ENCODE data around the gene MEIS2.

Gene MEIS2

DNA sequence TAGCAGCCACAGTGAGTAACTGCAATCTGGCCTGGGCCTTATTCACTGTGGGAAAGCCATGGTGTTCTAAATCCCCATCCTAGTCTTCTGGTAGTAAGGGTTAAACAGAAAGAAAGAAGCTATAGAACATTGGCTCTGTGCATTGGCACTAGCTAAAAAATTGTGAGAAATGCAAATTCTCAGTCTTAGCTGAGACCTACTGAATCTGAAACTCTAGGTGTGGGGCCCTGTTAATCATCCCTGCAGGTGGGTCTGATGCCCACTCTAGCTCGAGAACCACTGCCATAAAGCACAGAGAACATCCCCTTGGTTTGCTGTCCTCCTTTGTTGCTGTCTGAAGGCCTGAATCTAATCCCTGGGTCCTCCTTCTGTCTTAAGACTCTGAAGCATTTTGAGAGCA, 59.3 kb downstream of the MEIS2 start:
- no peak for DNase-seq (ENCODE audit: low read depth, low spot score)

DNA sequence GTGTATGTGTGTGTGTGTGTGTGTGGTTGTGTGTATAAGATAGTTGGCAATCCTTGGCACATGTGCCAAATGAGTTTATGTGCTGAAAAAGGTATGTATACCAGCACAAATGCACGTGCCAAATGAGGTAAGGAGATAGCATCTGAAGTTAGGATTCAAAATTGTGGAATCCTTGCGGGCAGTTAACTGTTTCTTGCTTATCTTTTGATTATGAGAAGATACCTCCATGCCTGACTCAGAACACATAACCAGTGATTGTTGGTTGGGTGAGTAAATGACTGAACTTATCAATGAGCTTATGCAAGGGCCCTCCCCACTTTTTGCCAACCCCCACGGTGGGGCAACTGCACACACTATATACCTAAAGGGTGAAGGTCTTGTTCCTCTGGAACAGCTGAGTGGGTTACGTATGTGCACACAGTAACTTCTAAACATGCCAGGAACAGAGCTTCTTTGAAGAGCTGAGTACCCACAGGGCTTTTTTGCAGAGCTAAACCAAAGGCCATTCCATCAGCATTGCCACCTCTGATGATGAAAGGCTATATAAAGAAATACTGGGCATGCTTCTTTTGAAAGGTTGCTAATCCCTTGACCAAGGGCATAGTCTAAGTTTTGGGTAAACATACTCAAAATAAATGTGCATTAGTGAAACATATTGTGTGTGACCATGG, 60.1 kb downstream of the MEIS2 start:
- DNase-seq (ENCODE audit: low read depth, low spot score): no peak

DNA sequence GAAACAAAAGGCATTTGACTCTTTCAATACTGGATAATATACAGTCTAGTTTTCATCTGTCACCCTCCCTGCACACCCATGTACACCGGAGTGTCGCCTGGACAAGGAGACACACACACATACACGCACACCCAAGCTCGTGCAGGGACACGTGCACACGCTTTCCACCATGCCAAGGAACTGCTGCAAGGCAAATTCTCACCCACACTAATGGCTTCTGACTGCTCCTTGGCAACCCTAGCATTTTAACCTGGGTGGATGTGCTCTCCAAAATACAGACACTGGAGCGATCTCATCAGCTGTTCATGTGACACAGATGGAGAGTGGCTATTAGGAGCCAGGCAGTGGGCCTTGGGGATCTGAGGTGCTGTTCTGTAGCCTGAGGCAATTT, 61.6 kb downstream of the MEIS2 start:
- no peak for DNase-seq (ENCODE audit: low read depth, low spot score)

DNA sequence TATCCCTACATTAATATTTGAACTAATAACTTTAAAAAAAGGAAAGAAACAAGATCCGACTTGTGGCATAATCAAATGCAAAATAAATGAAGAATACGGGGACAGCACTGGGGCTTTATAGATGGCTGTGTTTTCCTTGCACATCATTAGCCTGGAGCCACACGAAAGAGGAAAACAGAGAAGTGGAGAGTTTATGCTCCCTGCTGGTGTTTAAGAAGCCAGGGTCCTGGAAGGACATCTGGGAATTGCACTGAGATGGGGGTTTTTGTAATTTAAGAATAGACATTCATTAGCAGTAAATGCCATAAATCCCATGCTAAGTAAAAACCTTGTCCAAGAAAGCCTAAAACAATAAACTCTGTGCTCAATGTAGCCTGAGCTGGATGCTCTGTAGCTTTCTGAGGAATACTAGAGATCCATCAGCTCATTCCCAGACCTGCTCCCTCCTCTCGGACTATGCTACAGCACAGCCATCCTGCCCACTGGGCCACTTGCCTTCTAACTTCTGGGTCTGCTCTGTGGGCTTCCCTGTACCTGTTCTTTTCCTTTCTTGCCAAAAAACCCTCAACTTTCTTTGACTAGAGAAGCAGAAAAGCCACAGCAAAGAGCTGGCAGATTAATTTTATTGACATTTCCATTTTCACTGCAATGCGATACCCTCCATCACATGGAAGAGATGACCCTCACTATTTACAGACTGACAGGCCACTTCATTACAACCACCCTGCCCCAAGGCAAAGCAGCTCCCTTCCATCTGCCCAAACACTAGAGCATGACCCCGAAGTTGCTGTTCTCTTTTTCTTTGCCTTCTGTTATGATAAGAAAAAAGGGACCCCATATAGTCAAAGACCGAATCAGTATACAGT, 62.3 kb downstream of the MEIS2 start:
- DNase-seq (ENCODE audit: low read depth, low spot score): no peak

- no peak for DNase-seq (ENCODE audit: low read depth, low spot score)
Measured at GRCh38 chr15:37037071-37037655, 63.2 kb downstream of the MEIS2 start.

DNA sequence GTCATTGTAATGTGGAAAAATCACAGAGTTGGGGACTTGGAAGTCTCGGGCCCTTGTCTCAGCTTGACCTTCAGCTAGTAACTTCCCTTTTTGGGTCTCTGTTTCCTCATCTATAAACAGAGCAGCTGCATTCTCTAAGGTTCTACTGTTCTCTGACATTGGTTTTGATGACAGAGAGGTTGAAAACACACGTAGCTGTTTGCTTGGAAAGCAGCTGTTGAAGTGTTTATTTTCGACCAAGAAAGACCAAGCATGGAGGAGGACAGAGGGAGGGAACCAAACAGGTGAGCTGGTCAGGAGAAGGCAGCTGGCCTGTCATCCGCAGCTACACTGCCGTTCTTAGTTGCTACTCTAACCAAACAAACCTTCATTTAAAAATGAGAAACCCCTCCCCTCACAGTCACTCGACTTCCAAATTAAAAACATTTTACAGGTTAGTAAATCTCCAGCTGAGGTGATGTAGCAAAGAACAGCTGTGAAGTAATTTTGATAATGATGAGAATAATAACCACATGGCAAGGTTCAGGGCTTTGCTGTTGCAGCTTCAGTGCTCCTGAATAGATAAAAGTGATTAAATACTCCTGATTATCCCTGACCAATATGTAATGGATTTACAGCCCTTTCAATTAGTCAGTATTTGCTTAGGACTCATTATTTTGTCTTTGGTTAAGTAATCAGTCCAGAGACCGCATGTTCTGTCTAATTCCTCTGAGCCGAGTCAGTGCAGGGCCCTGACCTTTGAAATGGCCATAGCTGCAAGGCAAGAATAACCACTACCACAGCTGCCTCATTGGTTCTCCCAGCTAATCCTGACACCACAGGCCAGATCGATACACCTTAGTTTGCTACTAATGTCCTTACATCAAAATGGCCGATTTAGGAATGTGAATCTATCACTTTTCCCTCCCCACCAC, 65.3 kb downstream of the MEIS2 start:
- DNase-seq (ENCODE audit: low read depth, low spot score): no peak

DNA sequence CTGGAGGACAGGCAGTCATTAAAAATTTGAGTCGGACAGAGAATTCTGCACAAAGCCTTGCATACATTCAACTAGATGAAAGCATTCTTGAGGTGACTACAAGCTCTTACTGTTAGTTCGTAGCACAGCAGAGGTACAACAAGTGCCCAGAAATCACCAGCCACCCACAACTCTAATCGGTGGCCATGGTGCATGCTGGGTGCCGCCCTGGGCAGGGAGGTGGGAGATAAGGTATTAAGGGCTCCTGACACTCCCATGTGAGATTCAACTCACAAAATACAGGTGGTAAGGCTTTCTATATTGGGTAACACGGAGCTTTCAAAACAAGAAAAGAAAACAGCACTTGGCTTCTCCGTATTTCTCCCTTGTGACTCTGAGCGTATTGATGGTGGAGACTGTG, 66.0 kb downstream of the MEIS2 start:
- no peak for DNase-seq (ENCODE audit: low read depth, low spot score)

DNA sequence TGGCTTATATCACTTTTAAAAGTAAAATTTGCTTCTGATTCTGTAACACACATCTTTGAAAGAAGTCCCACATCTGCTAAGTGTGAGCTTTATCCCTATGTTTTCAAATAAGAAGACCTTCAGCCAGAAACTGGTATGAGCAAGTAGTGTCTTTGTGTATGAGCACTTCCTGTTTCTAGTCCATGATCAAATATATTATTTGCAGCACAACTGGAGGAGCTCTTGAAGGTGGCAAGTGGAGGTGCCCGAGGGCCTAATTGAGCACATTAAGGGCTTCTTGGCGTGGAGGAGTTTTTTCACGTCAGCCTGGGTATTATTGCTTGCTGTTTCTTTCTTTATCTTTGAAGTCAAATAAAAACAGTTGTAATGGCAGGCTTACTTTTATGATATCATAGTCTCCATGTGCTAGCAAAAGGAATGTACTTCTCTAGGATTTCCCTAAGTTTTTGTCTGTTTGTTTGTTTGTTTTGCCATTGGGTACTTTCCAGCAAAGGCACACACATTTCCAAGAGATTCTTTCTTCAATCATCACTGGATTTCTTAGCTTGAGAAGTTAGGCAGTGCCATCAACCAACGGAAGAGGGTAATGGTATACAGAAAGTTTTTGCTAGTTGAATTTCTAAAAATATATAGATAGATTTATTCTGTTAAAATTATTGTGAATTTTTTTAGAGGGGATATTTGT, 68.1 kb downstream of the MEIS2 start:
- no peak for DNase-seq (ENCODE audit: low read depth, low spot score)

DNA sequence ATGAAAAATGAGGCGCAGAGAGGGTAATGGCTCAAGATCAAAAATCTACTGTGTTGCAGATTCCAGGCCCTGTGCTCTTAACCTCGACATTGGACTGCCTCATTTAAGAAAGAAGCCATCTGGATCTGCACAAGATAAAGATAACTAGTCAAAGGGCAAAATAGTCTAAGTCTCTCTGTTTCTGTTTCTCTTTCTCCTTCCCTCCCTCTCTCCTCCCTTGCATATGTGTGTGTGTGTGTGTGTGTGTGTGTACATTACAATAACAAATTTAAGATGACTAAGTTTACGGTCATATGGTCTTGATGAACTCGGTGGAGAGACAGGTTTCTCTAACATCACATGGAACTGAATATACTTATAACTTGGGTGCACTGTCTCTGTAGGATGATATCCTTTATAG, 69.2 kb downstream of the MEIS2 start:
- DNase-seq (ENCODE audit: low read depth, low spot score): no peak

DNA sequence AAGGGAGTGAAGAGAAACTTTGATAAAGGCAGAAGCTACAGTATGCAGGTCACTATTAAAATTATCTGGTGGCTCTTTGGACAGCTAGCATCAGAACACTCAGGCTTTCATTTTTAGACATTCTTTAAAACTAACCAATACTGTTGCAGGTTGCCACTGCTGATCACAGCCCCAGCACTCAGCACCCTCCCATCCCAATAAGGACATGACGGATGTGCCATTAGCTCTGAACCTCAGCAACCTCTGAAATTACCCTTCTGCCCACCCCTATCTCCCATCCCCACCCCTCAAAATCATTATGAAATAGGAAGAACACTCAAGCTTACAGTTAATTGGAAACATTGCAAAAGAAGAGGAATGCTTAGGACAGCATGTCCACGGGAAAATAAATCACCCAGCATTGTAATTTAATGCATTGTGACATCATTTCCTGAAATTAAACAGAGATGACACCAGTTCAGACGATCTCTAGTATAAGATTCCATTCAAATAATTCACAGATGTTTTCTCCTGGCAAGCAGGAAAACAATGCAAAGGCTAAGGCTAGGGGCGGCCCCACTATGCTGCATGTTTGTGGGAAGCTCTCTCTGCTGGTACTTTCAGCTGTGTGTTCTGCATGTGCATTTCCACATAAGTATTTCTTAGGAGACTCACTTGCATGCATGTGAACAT, 71.6 kb downstream of the MEIS2 start:
- no peak for DNase-seq (ENCODE audit: low read depth, low spot score)

DNA sequence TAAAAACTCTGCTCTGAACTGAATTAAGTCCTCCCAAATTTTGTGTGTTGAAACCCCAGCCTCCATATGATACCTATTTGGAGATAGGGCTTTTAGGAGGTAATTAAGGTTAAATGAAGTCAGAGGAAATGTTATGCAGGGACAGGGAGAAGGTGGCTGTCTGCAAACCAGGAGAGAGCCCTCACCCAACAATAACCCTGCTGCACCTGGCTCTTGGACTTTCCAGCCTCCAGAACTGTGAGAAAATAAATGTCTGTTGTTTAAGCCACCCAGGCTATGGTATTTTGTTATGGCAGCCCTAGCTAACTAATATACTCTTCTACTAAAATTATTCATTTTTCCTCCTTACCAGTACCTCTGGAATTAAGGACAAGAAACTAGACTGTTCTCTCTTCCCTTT, 79.5 kb downstream of the MEIS2 start:
- DNase-seq (ENCODE audit: low read depth, low spot score): no peak

DNA sequence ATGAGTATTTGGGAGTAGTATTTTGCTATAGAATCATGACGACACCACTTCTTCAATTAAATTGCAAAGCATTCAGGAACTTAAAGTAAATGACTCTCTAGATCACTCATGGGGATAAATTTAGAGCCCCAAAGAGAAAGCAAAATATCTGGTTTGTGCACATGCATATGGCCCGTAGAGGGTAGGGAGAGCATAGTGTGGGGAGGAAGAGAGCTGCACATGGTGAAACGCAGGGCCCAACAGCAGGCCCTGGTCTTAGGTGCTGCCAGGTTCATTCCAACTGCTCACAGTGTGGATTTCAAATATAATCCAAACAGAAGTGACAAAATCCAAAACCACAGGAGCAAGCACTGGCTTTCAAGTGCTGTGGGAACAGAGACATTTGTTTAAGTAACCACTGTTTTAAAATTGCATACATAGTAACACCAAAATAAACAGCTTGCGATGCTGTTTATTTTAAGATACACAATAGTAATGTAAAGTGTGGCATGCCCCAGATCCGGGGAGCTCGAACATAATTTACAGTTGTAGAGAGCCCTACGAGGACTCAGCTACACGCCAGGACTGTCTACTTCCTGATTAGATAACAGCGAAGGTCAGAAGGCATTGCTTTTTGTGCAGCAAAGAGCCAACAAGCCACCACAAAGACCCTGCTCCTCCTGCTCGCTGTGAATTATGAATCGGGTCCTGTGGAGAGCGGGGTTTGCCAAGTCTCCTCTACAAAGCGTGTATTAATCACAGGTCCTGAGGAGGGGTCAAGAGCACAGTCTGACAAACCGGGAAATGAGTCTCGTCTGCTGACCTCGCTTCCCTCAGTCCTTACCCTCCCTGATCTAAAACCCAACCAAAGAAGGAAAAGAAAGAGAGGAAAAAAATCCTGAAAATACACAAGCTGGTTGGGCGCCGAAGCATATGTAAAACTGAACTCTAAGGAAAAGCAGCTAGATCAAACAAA, 80.6 kb downstream of the MEIS2 start:
- no peak for DNase-seq (ENCODE audit: low read depth, low spot score)

- no peak for DNase-seq (ENCODE audit: low read depth, low spot score)
Measured at GRCh38 chr15:37017031-37017625, 83.2 kb downstream of the MEIS2 start.

DNA sequence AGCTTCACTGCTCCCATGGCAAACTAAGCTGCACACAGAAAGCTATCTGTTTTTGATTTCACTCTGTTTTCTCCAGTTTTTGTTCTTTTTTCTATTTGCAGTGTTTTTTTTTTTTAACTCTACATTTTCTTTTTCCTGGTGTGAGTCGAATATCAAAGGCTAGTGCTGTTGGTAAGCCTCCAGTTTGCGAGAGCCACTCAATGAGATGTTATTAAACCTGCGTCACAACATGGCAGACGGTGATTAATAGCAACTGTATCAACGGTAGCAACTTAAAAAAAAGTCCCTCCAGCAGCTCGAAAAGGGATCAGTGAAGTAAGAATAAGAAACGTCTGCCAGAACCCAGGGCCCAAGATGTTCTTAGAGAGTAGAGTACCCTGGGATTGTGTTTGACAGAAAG, 84.1 kb downstream of the MEIS2 start:
- DNase-seq (ENCODE audit: low read depth, low spot score): no peak

GRCh38 chr15:37015451-37015850, 84.9 kb downstream of the MEIS2 start:
- no peak for DNase-seq (ENCODE audit: low read depth, low spot score)

DNA sequence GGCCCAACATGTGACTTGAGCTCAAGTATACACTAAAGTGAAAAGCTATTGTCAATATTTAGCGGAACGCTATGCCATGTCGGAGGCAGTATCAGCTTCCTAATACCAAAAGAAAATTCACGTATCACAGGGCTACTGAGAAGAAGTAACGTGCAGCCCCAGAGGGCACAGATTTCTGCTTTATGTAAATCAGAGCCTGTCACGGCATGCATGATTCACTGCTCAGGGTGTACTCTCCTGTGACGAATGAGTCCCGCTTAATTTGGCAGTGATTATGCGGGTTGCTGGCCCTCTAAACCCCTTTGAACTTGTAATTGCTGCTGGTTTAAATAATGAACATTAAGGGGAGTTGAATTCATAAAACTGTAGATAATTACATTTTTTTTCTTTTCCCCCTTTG, 85.3 kb downstream of the MEIS2 start:
- DNase-seq (ENCODE audit: low read depth, low spot score): no peak

- peak; percentile 60 for DNase-seq (ENCODE audit: low read depth, low spot score)
Measured at GRCh38 chr15:37014566-37014965, 85.8 kb downstream of the MEIS2 start.

GRCh38 chr15:37014137-37014536, 86.2 kb downstream of the MEIS2 start:
- DNase-seq (ENCODE audit: low read depth, low spot score): no peak

DNA sequence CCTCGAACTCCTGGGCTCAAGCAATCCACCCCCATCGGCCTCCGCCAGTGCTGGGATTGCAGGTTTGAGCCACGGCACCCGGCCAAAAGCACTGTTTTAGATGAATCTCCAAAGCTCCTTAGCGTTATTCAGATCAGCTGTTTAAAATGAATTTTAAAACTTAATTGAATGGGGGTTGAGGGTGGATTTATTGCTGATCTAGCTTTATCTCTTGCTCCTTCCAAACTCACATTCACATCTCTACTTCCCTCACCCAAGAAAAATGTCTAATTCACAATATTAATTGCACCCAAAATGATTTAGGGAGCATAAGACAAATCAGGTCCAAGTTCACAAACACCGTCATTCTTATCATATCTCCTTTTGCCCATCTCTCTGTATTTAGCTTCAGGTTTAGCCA, 89.8 kb downstream of the MEIS2 start:
- DNase-seq (ENCODE audit: low read depth, low spot score): no peak

Data from ELF-1 (cell line).